Suprapubic skin (tissue), 4 donors: Measurements from ENCODE around the gene FAM53A. TPM values are rescaled to one million over a fixed set of nuclear protein-coding genes. Genes with fewer than 3 reads are reported as not detected.

Experiments used
- DNase-seq, 2 donors: peaks; one replicate each; pipeline ENCODE4 v3.0.0-alpha.2; 2019; ENCODE audit warnings: low spot score in 2 of 2
- H3K27ac ChIP-seq: fragments of 200-600 bp; sonication (generic); one replicate; pipeline ENCODE4 v1.5.1; 2019
- H3K27me3 ChIP-seq: fragments of 200-600 bp; sonication (generic); one replicate; pipeline ENCODE4 v1.5.1; 2019
- H3K36me3 ChIP-seq: fragments of 200-600 bp; sonication (generic); one replicate; pipeline ENCODE4 v1.5.1; 2019
- H3K4me1 ChIP-seq: fragments of 200-600 bp; sonication (generic); one replicate; pipeline ENCODE4 v1.5.1; 2019
- H3K4me3 ChIP-seq: fragments of 200-600 bp; sonication (generic); one replicate; pipeline ENCODE4 v1.5.1; 2019; ENCODE audit warnings: mild to moderate bottlenecking
- H3K9me3 ChIP-seq: fragments of 200-600 bp; sonication (generic); one replicate; pipeline ENCODE4 v1.5.1; 2019
- CTCF ChIP-seq, 2 donors: fragments of 200-600 bp in 1 of 2; fragments of 450-650 bp in 1 of 2; sonication (generic) in 1 of 2; IDR thresholded peaks; one replicate each; pipeline ENCODE4 v1.5.1; 2016 to 2019; ENCODE audit warnings: antibody characterized with exemption in 2 of 2, mild to moderate bottlenecking in 1 of 2, moderate library complexity in 1 of 2
- EP300 ChIP-seq: sonication (generic); formaldehyde crosslinking; IDR thresholded peaks from one replicate; pipeline ENCODE4 v1.6.1; 2017; ENCODE audit warnings: antibody characterized with exemption
- POLR2A ChIP-seq, 2 donors: fragments of 450-650 bp; IDR thresholded peaks; one replicate each; pipeline ENCODE4 v1.6.1; 2017; ENCODE audit warnings: antibody characterized with exemption in 2 of 2, mild to moderate bottlenecking in 2 of 2, moderate library complexity in 2 of 2
- POLR2AphosphoS5 ChIP-seq, 3 donors: sonication (generic); formaldehyde crosslinking; IDR thresholded peaks; one replicate each; pipeline ENCODE4 v1.6.1; 2017; ENCODE audit warnings: antibody characterized with exemption in 3 of 3
- WGBS: methylation state at CpG from one replicate; pipeline ENCODE4 v1.1.5; 2018; 5-methylcytosine and 5-hydroxymethylcytosine counted together
- total RNA-seq, 4 donors: library from RNA; depleted of rRNA; stranded (reverse); fragments of >200 nt; gene quantifications; one replicate each; pipeline ENCODE4 v1.1.0, GENCODE V29; 2016

FAM53A gene
- total RNA-seq, 4 donors from 2014 or later = 2.2 to 8.0 (median 4.9) TPM

GRCh38 chr4:1600211-1600780, 83.8 kb downstream of the FAM53A start:
- Histone ChIP-seq H3K4me3 (no peak overlapping the region), H3K9me3 (no peaks in the 10 kb centered on the region), H3K4me1 (peaks cover 11% of the 10 kb centered on the region), H3K27me3 (peaks cover 36% of the 10 kb centered on the region), H3K27ac (no peak overlapping the region), H3K36me3 (no peaks in the 10 kb centered on the region)
- TF ChIP-seq EP300 = no peak
- DNase-seq = peak in 1 of 2 donors; percentile 38
- WGBS = 80% methylated on average over 9 of the region's 15 CpGs

GRCh38 chr4:1599491-1600210, 84.5 kb downstream of the FAM53A start:
- H3K4me1 ChIP-seq = peaks cover 8% of the 10 kb centered on the region
- no peaks in the 10 kb centered on the region for H3K9me3 ChIP-seq
- WGBS = 59% methylated on average over 7 of the region's 21 CpGs
- H3K27ac ChIP-seq = no peak overlapping the region
- no peak overlapping the region for H3K4me3 ChIP-seq
- no peaks in the 10 kb centered on the region for H3K36me3 ChIP-seq
- no peak for TF ChIP-seq POLR2A (IDR thresholded peaks at IDR 0.05)
- TF ChIP-seq CTCF (IDR thresholded peaks at IDR 0.05) = no peak
- TF ChIP-seq EP300 = no peak
- no peak for TF ChIP-seq POLR2AphosphoS5 (IDR thresholded peaks at IDR 0.05)
- H3K27me3 ChIP-seq = peaks cover 34% of the 10 kb centered on the region
- DNase-seq = peak in 1 of 2 donors; percentile 54

- Histone ChIP-seq H3K9me3 (no peaks in the 10 kb centered on the region), H3K36me3 (no peaks in the 10 kb centered on the region), H3K27ac (no peak overlapping the region), H3K4me3 (no peak overlapping the region), H3K4me1 (peaks cover 3% of the 10 kb centered on the region), H3K27me3 (peaks cover 34% of the 10 kb centered on the region)
- 88% methylated on average over 13 of the region's 30 CpGs for WGBS
- DNase-seq = peak in 1 of 2 donors; percentile 30
- TF ChIP-seq POLR2A (IDR thresholded peaks at IDR 0.05) = no peak
These were observed 85.1 kb downstream of the FAM53A start for GRCh38 chr4:1599026-1599481.

DNA sequence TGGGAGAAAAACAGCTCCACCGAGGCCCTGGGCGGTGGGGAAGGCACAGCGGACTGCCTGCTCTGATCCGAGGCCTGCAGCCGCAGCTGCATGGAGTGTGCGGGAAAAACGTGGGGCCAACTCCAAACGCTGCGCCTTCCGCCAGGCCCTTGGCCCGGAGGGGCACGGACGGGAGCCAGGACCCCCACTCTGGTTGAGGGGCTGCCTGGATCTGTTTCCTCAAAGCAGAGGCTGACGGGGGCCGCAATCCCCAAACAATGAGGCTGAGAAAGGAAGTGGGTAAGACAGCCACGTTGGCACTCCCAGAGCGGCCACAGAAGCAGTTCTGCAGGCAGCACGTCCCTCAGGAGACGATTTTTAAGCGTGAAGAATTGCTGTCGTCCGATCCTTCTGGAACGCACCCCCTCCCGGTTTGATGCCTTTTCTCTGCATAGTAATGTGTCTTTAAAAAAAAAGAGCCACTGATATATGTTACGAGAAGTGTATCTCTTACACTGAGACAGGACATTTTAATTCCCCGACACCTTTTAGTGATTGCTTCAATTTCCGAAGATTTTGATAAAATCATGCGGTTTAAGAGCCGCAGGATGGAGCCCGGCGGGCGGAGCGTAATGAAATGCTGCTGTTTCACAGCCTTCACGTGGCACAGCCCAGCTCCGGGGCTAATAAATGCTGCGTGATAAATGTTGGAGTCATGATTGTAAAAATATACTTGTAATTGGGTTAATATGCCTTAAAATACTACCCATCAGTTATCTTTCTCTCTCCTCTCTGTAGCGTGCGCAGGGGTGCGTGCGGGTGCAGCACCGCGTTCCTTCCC, 85.7 kb downstream of the FAM53A start:
- Histone ChIP-seq H3K27me3 (peaks cover 32% of the 10 kb centered on the region), H3K9me3 (no peaks in the 10 kb centered on the region), H3K4me3 (no peak overlapping the region), H3K4me1 (no peaks in the 10 kb centered on the region), H3K27ac (no peak overlapping the region), H3K36me3 (no peaks in the 10 kb centered on the region)
- 88% methylated on average over 42 of the region's 42 CpGs for WGBS
- TF ChIP-seq CTCF (IDR thresholded peaks at IDR 0.05) (no peak), POLR2AphosphoS5 (IDR thresholded peaks at IDR 0.05) (no peak), POLR2A (IDR thresholded peaks at IDR 0.05) (no peak), EP300 (no peak)
- peak in 1 of 2 donors; percentile 56 for DNase-seq

DNA sequence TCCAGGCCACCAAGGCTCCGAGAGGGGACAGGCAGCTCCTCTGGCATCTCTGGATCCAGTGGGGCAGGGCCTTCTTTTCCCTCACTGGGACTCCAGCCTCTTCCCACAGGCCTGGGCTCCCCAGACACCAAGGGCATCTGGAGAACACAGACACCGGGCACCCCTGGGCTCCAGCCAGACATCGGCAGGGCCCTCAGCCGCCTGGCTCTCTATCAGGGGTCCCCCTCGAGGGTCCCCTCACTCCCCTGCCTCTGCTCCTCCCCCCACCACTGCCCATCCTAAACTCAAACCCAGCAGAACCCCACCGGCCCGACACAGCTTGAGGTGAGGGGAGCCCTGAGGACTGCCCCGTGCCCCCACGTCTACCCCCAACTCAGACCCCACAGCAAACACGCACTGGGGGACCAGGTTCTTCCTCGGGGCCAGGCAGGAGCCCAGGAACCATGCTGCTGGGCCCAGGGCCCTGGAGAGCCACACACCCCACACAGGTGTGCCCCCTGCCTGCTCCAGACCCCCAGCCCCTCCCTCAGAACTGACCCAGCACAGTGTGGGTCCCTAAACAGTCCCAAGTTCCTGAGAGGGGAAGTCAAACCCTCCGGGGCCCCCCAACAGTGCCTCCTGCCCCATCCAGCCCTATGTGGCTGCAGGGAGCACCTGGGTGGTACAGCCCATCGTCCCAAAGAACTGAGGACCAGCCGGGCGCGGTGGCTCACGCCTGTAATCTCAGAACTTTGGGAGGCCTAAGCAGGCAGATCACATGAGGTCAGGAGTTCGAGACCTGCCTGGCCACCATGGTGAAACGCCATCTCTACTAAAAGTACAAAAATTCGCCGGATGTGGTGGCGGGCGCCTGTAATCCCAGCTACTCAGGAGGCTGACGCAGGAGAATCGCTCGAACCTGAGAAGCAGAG, 86.8 kb downstream of the FAM53A start:
- no peaks in the 10 kb centered on the region for H3K36me3 ChIP-seq
- H3K27ac ChIP-seq = no peak overlapping the region
- H3K27me3 ChIP-seq = peaks cover 32% of the 10 kb centered on the region
- DNase-seq = peak in 1 of 2 donors; percentile 52
- TF ChIP-seq CTCF (IDR thresholded peaks at IDR 0.05) (no peak), POLR2AphosphoS5 (IDR thresholded peaks at IDR 0.05) (no peak), POLR2A (IDR thresholded peaks at IDR 0.05) (no peak), EP300 (no peak)
- no peaks in the 10 kb centered on the region for H3K4me1 ChIP-seq
- 93% methylated on average over 20 of the region's 26 CpGs for WGBS
- no peak overlapping the region for H3K4me3 ChIP-seq
- no peaks in the 10 kb centered on the region for H3K9me3 ChIP-seq
